Measurements from ENCODE around the gene ABR.

DNA sequence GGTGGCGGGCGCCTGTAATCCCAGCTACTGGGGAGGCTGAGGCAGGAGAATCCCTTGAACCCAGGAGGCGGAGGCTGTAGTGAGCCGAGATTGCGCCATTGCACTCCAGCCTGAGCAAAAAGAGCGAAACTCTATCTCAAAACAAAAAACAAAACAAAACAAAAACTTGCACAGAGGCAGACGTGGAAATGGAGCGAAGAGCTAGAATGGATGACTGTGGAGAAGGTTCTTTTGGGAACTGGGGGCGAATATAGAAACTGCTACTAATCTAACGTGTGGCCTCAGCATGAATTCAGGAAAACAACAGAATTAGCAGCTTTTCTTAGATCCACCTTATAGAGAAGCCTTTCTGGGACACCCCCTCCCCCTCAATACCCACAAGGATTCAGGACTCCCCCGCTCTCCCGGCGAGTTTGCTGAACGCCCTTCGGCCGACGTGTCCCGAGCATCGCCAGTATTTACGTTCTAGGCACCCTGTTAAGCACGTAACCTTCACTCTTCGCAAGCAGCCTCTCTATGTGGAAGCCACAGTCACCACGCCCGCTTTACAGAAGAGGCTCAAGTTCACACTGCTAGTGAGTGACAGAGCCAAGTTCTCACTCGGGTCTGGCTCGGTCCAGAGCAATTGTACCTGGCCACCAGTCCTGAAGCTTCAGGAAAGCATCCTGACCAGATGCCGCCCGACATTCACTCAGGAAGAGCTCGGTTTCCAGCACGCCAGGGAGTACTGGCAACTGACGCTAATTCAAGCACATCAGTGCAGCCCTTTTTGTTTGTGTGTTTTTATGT lies 13.3 kb upstream of the ABR start:
- TF ChIP-seq, protein P1, sequence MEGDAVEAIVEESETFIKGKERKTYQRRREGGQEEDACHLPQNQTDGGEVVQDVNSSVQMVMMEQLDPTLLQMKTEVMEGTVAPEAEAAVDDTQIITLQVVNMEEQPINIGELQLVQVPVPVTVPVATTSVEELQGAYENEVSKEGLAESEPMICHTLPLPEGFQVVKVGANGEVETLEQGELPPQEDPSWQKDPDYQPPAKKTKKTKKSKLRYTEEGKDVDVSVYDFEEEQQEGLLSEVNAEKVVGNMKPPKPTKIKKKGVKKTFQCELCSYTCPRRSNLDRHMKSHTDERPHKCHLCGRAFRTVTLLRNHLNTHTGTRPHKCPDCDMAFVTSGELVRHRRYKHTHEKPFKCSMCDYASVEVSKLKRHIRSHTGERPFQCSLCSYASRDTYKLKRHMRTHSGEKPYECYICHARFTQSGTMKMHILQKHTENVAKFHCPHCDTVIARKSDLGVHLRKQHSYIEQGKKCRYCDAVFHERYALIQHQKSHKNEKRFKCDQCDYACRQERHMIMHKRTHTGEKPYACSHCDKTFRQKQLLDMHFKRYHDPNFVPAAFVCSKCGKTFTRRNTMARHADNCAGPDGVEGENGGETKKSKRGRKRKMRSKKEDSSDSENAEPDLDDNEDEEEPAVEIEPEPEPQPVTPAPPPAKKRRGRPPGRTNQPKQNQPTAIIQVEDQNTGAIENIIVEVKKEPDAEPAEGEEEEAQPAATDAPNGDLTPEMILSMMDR (IDR thresholded peaks at IDR 0.05), result no peak
- no peak for TF ChIP-seq JUNB (IDR thresholded peaks at IDR 0.05)
- TF ChIP-seq BHLHE40 (IDR thresholded peaks at IDR 0.05; ENCODE audit: low read depth, low read length), result no peak
